ENCODE data around the gene UBE2E2.

The UBE2E2 gene

DNA sequence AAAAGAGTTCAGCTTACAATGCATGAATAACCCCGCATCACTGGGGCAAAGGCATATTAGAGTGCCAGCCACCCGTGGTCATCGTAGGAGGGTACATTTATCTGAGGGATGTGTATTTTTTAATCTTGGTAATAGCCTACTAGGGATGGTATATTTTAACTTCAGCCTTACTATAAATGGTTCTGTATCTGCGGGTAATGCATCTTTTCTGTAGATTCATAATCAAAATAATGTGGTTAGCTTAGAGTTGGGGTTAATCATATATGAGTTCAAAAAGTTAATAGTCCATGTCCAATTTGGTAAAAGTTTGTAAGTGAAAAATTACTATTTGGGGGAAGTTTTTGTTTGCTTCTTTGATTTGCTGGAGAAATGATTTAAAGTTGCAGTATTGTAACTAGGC, 339.0 kb downstream of the UBE2E2 start:
- TF ChIP-seq, protein P1, sequence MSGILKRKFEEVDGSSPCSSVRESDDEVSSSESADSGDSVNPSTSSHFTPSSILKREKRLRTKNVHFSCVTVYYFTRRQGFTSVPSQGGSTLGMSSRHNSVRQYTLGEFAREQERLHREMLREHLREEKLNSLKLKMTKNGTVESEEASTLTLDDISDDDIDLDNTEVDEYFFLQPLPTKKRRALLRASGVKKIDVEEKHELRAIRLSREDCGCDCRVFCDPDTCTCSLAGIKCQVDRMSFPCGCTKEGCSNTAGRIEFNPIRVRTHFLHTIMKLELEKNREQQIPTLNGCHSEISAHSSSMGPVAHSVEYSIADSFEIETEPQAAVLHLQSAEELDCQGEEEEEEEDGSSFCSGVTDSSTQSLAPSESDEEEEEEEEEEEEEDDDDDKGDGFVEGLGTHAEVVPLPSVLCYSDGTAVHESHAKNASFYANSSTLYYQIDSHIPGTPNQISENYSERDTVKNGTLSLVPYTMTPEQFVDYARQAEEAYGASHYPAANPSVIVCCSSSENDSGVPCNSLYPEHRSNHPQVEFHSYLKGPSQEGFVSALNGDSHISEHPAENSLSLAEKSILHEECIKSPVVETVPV (CRISPR knock-in tag; IDR thresholded peaks at IDR 0.05) = no peak
- TF ChIP-seq PATZ1 (CRISPR knock-in tag; IDR thresholded peaks at IDR 0.05; ENCODE audit: borderline replicate concordance) (no peak), OSR1 (CRISPR knock-in tag; IDR thresholded peaks at IDR 0.05) (no peak), ZNF565 (CRISPR knock-in tag; conservative IDR thresholded peaks at IDR 0.05; ENCODE audit: low read depth) (no peak), ZNF8 (CRISPR knock-in tag; IDR thresholded peaks at IDR 0.05) (no peak), ZFP3 (CRISPR knock-in tag; IDR thresholded peaks at IDR 0.05) (no peak), SNAI2 (CRISPR knock-in tag; IDR thresholded peaks at IDR 0.05) (no peak), RARB (CRISPR knock-in tag; IDR thresholded peaks at IDR 0.05) (no peak), TCF4 (CRISPR knock-in tag; IDR thresholded peaks at IDR 0.05; ENCODE audit: borderline replicate concordance) (no peak), GLIS3 (CRISPR knock-in tag; IDR thresholded peaks at IDR 0.05) (no peak), ARNTL (CRISPR knock-in tag; IDR thresholded peaks at IDR 0.05; ENCODE audit: borderline replicate concordance, low read depth) (no peak), ZC3H10 (CRISPR knock-in tag; IDR thresholded peaks at IDR 0.05) (no peak), ESRRG (CRISPR knock-in tag; IDR thresholded peaks at IDR 0.05) (no peak), ZFP30 (CRISPR knock-in tag; IDR thresholded peaks at IDR 0.05) (no peak), ISL1 (CRISPR knock-in tag; IDR thresholded peaks at IDR 0.05) (no peak), TOX (CRISPR knock-in tag; IDR thresholded peaks at IDR 0.05; ENCODE audit: borderline replicate concordance) (no peak), BACH2 (CRISPR knock-in tag; IDR thresholded peaks at IDR 0.05; ENCODE audit: borderline replicate concordance) (no peak), CSDC2 (CRISPR knock-in tag; IDR thresholded peaks at IDR 0.05) (no peak)
- TF ChIP-seq, protein P2, sequence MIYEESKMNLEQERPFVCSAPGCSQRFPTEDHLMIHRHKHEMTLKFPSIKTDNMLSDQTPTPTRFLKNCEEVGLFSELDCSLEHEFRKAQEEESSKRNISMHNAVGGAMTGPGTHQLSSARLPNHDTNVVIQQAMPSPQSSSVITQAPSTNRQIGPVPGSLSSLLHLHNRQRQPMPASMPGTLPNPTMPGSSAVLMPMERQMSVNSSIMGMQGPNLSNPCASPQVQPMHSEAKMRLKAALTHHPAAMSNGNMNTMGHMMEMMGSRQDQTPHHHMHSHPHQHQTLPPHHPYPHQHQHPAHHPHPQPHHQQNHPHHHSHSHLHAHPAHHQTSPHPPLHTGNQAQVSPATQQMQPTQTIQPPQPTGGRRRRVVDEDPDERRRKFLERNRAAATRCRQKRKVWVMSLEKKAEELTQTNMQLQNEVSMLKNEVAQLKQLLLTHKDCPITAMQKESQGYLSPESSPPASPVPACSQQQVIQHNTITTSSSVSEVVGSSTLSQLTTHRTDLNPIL (CRISPR knock-in tag; IDR thresholded peaks at IDR 0.05; ENCODE audit: low read depth) = no peak
- ATAC-seq = no peak

- no peak for TF ChIP-seq ZNF565 (CRISPR knock-in tag; conservative IDR thresholded peaks at IDR 0.05; ENCODE audit: low read depth)
- TF ChIP-seq ISL1 (CRISPR knock-in tag; IDR thresholded peaks at IDR 0.05) = no peak
- TF ChIP-seq, protein P3, sequence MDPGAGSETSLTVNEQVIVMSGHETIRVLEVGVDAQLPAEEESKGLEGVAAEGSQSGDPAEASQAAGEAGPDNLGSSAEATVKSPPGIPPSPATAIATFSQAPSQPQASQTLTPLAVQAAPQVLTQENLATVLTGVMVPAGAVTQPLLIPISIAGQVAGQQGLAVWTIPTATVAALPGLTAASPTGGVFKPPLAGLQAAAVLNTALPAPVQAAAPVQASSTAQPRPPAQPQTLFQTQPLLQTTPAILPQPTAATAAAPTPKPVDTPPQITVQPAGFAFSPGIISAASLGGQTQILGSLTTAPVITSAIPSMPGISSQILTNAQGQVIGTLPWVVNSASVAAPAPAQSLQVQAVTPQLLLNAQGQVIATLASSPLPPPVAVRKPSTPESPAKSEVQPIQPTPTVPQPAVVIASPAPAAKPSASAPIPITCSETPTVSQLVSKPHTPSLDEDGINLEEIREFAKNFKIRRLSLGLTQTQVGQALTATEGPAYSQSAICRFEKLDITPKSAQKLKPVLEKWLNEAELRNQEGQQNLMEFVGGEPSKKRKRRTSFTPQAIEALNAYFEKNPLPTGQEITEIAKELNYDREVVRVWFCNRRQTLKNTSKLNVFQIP (CRISPR knock-in tag; IDR thresholded peaks at IDR 0.05; ENCODE audit: borderline replicate concordance, low read depth) = no peak
- ATAC-seq = no peak
Measured at GRCh38 chr3:23546181-23546580, 343.1 kb downstream of the UBE2E2 start.

DNA sequence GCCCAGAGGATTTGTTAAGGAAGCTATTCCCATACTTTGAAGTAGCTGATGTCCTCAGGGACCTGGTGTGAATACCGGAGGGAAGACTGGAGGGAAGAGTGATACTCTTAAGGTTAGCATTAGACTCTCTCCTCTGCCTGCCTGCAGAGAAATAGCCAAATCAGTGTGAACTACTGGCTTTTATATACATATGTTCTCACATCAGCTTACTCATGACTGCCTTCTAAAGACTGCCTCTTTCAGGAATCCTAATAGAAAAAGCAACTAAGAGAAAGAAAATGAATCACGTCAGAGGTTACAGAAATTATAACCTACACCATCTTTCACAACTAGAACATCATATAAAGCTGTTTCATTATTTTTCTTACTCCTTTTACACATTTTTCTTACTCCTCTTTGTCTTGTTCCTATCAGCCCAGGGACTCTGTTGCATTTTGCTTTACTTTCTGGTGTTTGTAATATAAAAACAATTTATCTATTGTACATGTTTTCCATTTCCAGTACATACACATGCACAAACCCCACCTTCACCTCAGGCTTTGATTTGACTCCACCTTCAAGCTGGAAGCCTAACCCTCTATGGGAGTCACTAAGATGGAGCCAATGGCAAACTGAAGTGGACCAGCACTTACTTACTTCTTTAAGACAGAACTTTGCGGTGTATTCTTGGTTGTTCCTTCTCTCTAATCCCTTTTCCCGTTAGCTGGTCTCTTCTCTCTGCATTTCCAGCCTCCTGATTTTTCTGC, 345.0 kb downstream of the UBE2E2 start:
- no peak for ATAC-seq
- no peak for TF ChIP-seq PPARA (CRISPR knock-in tag; IDR thresholded peaks at IDR 0.05; ENCODE audit: borderline replicate concordance)
- TF ChIP-seq GLIS3 (CRISPR knock-in tag; IDR thresholded peaks at IDR 0.05) = no peak
- TF ChIP-seq BACH2 (CRISPR knock-in tag; IDR thresholded peaks at IDR 0.05; ENCODE audit: borderline replicate concordance) = no peak
- TF ChIP-seq, protein P1 (CRISPR knock-in tag; IDR thresholded peaks at IDR 0.05) = no peak
- TF ChIP-seq TCF4 (CRISPR knock-in tag; IDR thresholded peaks at IDR 0.05; ENCODE audit: borderline replicate concordance) = no peak
- no peak for TF ChIP-seq ZFP30 (CRISPR knock-in tag; IDR thresholded peaks at IDR 0.05)
- TF ChIP-seq, protein P4, sequence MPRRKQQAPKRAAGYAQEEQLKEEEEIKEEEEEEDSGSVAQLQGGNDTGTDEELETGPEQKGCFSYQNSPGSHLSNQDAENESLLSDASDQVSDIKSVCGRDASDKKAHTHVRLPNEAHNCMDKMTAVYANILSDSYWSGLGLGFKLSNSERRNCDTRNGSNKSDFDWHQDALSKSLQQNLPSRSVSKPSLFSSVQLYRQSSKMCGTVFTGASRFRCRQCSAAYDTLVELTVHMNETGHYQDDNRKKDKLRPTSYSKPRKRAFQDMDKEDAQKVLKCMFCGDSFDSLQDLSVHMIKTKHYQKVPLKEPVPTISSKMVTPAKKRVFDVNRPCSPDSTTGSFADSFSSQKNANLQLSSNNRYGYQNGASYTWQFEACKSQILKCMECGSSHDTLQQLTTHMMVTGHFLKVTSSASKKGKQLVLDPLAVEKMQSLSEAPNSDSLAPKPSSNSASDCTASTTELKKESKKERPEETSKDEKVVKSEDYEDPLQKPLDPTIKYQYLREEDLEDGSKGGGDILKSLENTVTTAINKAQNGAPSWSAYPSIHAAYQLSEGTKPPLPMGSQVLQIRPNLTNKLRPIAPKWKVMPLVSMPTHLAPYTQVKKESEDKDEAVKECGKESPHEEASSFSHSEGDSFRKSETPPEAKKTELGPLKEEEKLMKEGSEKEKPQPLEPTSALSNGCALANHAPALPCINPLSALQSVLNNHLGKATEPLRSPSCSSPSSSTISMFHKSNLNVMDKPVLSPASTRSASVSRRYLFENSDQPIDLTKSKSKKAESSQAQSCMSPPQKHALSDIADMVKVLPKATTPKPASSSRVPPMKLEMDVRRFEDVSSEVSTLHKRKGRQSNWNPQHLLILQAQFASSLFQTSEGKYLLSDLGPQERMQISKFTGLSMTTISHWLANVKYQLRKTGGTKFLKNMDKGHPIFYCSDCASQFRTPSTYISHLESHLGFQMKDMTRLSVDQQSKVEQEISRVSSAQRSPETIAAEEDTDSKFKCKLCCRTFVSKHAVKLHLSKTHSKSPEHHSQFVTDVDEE (CRISPR knock-in tag; IDR thresholded peaks at IDR 0.05) = no peak
- no peak for TF ChIP-seq ESRRG (CRISPR knock-in tag; IDR thresholded peaks at IDR 0.05)
- TF ChIP-seq, protein P3 (CRISPR knock-in tag; IDR thresholded peaks at IDR 0.05; ENCODE audit: borderline replicate concordance, low read depth) = no peak
- TF ChIP-seq, protein P2 (CRISPR knock-in tag; IDR thresholded peaks at IDR 0.05; ENCODE audit: low read depth) = no peak
